Activated gamma-delta T cell (primary cell): ENCODE measurements around the gene LIN7C.
"Not testable (repeated sequence)": the region's sequence is repeated elsewhere in the genome, so short reads cannot be mapped to it uniquely, and the experiment has no call there.

Source experiments
- DNase-seq: peaks from one replicate; lab custom pipeline; 2025; lab: John Stamatoyannopoulos, UW

The LIN7C gene

DNA sequence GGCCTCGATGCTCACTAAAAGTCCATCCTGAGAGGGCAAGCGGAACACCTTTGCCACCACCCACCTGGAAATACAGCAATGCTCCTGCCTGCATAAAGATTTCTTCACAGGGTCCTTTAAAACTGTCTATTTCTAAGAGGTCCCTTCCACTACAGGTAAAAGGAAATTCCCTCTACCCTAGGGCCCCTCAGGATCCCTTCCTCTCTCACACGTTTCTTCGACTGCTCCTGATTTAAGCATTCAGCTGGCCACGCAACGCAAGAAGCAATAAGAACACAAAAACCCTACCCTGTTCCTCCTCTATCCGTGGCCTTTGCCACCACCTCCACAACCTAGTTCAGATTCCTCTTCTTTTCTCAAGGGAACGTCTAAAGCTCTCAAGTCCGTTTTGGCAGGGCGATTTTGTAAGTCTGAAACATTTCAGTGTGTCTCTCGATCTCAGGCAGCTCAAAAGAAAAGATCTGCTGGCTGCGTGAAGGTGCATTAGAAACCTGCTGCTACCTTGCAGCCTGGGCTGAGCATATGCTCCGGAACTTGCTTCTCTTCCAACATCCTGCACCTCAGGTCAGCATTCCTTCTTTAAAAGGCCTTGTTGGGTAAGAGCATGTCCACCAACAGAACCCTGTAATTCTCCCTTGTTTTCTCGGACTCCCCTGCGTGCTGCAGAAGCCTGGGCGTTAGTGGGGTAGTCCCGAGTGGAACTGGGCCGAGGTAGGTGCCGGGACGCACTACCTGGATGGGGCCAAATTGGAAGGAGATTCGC lies 35.6 kb downstream of the LIN7C start:
- DNase-seq: no peak

DNA sequence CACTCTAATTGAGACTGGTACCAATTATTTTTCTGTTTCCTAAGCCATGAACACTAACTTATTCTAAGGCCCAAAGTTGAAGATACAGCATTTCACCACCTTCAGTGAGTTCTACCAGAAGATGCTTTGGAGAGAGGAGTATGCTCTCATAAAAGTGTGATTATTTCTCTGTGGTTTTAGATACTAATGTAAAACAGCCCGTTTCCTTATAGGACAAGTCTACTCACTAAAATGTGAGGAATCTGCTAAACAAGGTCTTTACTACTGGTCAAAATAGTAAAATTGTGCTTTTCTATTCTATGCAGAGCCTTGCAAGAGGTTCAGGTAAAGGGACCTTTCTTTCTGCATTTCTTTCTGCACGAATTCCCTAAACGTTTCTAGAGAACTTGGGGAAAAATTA lies 36.4 kb downstream of the LIN7C start:
- no peak for DNase-seq

DNA sequence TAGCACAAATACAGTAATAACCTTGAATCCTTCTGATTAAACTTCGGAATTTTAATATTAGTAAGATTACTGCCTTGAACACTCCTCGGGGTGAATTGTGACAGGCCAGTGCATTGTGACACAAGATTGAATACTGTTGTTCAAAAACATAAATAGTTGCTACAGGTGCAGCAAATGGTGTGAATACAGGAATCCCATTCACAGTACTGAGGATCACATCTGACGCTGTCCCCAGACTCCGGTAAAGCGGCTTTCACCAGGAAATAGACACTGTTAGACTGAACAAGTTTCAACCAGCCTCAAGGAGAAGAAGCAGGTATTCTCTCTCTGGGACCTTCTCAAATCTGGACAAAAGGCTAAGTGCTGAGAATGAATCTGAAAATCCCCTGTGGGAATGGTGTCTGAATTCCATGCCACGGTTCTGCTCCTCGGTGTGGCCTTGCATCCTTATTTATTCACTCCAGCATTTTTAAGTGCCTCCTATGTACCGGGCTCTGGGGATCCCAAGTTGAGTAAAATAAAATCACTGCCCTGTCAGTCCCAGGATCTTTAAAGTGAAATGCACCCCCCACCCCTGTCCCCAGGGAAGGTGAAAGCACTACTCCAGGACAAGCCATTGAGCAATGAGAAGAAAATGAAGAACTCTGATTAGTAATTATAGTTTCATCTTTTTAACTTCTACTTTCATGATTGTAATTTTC lies 37.4 kb downstream of the LIN7C start:
- DNase-seq: no peak

DNA sequence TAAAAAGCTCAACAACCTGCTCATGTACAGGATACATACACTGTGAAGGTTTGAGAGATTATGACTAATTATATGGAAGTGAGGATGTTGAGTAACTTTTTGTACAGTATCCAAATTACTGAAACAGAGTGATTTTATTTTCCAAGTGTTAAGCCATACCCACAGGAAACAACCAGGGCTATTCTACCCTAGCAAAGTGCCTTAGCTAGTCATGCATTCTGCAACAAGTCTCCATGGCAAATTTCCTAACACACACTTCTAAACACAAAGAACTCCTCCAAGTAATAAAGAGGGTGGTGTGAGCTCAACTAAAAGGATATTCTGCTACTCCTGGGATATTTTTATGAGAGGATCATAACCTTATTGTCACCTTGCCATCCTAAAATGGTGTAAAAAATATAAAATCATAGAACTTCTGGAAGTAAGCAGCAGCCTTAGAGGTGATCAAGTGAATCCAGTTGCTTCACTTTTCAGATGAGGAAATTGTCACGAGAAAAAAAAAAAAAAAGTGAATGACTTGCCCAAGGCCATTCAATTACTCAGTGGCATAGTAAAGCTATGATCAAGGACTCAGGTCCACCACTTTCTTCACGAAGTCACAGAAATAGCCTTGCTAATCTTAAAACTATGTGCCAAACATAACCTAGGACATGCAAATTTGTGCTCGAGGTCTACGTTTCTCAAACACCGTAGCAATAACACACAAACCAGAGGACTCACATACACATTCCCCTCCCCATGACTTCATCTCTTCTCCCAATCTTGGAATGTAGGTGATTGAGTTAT lies 38.2 kb downstream of the LIN7C start:
- DNase-seq: no peak

DNA sequence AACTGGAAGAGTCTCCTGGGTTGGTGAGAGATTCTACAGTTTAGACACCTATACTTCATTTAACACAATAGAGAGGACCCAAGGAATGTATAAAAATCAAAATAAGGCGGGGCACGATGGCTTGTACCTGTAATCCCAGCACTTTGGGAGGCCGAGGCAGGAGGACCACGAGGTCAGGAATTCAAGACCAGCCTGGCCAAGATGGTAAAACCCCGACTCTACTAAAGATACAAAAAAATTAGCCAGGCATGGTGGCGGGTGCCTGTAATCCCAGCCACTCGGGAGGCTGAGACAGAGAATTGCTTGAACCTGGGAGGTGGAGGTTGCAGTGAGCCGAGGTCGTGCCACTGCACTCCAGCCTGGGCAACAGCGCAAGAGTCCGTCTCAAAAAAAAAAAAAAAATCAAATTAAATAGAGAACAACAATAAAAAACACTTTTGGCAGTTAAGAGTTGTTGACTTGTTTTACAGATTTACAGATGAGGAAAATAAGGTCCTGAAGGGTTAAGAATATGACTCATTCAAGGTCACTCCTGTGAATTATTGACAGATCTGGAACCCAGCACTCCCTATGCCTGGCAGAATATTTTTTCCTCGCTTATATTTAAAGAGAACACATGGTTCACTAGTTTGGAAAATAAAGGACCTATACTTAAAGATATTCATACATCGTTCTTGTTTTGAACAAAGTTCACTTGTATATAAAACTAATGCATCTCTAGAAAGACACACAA lies 39.2 kb downstream of the LIN7C start:
- DNase-seq: no peak

DNA sequence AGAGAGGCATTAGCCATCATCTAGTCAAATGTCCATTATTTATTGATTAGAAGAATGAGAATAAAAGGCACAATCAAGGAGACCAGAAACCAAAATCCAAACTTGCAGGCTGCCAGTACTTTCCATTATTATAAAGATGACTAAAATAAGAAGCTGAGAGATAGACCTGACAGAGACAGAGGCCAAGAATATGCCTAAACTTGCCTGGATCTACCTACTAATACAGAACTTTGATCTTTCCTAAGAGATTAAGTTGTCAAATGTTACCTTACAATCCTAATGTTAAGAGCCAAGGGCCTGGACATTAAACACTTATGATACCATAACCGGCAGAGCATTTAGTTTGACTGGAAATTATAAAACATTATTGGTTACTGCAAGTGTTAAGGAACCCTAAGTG lies 40.2 kb downstream of the LIN7C start:
- no peak for DNase-seq

DNA sequence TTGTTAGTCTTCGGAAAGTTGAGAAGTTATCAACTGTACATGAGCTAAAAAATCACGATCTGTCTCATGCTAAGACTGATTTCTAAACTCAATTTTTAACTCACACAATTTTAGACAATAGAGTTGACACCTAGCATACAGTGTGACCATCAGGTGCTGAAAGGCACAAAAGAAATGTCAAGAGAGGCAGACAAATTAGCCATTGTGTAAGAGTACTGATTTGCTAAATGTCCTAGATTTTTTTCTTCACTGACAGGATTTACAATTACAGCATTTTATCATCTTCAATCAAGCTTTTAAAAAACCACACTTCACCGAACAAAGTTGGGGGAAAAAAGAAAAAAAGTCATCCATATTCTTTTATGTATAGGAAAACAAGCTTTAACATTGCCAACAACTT lies 40.9 kb downstream of the LIN7C start:
- no peak for DNase-seq

DNA sequence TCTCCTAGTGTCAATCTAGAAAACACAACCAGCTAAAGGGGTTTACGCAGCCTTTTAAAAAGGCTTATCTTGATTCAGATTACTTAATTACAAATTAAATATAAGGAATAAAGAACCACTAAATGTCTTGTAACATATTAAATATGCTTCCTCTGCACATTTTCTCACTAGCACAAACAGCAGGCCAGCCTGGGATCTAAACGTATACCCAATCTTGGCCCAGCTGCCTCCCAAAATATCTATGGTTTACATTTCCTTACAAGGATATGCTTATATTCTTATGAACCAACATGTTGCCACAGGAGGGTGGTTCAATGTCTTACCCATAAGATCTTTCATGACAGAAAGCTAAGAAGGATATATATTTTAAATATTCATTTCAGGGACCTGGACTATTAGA lies 41.7 kb downstream of the LIN7C start:
- no peak for DNase-seq

DNA sequence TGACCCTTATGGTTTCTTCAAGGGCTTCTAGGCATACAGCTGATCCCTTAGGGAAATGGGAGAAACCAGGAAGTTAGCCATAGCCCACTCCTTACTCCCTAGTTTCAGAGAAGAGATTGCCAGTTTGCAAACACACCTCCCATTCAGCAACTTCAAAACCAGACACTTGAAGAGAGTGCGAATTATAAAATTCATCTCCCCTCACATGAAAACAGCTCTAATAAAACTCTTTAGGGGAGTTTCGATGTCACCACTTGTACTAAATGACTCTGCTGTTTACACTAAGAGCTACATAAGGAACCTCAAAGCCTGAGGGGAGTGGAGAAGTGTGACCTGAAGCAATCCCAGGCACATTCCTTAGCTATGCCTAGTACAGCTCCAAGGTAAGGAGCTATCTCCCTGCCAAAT lies 42.3 kb downstream of the LIN7C start:
- DNase-seq: no peak

DNA sequence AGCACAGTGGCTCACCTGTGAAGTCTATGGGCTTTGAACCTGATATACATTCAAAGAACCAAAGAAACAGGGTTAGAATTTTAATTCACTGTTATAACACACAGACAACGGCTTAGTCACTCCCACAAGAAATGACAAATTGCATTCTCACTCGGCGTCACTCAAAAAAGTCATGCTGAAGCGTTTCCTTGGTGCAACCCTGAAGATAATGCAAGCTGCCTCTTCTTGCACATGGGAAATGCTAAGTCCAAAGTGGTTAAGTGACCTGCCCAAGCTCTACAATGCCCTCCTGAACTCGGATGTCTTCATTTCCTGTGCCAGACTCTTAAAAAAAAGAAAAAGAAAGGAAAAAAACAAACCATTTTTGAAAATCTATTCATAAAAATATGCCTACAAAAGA lies 44.0 kb downstream of the LIN7C start:
- DNase-seq: no peak

DNA sequence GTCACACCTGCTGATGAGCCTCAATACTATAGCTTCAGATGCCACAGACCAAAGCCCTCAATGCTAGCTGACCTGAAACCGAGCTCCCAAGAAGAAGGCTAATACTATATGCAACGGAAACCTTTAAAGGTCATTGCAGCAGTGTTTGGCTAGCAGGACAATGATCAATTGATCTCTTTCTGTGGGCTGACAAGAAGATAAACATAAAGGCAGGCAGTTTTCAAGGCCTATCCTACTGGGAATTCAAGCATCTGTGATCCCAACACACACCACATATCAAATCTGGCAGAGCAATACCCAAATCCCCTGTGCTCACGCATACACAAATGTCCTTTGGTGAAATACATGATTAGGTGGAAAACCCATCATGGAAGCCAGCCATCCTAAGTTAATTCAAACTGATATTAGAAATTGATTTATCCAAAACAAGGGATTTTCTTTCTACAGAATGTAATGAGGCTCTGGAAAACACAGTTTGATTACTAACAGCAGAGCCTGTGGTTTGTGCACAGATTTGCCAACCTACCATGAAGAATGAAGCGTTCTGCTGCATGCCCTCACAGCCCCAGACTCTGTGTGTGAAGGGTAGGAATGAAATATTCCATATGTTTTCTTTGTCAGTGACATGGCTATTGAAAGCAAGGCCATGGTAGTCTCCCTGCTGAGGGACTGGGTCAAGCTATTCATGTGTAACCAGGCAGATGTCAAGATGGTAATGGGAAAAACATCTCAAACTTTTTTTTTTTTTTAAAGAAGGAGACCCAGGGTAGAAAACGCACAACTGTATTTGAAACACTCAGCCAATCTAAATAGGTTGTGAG lies 46.2 kb downstream of the LIN7C start:
- DNase-seq: no peak

DNA sequence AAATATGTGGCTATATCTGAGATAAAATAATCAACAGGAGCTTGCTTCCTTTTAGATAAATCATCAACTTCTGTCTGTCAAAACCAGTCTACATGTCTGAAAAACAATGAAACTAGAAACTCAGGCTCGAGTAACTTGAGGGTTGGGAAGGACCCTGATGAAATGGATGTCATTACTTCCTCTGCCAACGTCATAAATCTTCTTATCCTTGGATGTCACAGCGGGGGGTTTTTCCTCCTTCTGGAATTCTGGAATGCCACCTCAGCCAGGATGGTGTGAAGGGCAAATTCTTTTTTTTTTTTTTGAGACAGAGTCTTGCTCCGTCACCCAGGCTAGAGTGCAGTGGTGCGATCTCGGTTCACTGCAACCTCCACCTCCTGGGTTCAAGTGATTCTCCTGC lies 47.4 kb downstream of the LIN7C start:
- no peak for DNase-seq

DNA sequence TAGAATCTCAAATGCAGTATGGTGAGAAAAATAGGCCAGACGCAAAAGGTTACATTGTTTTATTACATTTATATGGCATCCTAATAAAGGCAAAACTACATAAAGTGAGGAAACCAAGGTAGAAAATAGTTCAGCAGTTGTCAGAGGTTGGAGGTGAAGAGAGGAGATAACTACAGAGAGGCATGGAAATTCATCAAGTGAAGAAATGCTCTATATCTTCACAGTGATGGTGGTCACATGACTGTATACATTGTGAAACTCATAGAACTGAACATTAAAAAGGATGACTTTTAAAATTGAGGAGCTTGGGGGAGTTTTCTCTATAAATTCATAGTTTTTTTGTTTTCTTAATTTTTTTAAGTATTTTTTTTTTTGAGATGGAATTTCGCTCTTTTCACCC lies 48.4 kb downstream of the LIN7C start:
- no peak for DNase-seq

DNA sequence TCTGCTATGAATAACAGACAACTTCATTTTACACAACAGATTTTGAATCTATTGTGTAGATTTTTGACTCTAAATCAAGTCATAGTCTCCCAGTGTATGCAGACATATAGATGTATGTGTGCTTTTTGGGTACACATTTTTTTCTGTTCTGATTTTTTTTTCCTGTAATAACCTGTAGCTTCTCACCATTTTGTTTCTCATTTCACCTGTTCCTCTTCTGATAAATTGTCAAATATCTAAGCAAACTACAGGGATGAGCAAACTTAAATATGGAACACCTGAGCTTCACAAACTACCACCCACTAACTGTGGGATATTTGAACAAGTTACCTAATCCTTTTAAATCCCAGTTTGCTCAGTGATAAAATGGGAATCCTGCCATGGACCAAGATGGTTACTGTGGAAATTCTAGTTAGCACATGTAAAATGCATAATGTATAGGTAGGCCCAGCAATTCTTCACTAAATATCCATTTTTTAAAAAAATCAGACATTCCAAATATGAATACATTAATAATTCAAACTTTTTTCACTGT lies 49.7 kb downstream of the LIN7C start:
- no peak for DNase-seq

DNA sequence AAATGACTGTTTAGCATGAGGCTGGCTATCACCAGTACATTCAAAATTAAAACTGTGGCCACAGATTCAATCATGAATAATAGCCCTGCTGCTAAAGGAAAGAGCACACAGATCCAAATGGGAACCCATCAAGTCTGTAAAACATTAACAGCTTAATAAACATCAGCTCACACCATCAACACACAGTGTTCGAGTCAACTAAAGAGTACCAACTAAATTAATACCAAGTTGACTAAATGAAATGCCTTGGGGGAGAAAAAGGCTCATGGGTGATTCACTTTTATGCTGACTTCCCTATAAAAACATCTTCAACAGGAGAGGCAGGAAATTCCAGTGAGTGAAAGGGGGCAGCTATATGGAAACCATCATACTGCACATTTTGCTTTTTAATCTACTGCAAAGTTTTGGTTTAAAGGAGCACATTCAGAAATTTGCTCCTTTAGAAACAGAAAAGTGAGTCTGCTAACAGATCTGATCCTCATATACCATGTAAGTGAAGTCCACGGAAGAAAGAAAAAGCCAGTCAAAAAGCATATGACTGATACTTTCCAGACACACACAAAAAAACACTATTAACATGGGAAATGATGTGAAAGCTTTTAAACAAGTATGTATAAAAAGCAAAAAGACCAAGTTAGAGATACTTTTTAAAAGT lies 50.3 kb downstream of the LIN7C start:
- no peak for DNase-seq

DNA sequence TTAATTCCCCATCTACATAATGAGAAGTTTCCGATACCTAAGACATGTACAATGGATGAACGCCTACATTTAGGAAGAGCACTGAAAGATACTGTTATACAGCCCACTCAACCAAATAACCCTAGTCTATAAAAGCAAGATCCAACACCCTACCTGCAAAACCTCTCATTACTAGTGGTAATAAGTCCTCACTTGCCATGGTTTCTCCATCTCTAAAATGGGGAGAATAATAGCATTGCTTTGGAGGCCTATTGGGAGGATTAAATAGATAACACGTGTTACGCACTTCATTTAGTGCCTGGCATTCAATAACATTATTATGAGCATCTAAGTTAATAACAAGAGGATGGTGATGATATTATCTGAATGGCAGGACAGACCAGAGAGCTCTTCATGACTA lies 50.9 kb downstream of the LIN7C start:
- no peak for DNase-seq

DNA sequence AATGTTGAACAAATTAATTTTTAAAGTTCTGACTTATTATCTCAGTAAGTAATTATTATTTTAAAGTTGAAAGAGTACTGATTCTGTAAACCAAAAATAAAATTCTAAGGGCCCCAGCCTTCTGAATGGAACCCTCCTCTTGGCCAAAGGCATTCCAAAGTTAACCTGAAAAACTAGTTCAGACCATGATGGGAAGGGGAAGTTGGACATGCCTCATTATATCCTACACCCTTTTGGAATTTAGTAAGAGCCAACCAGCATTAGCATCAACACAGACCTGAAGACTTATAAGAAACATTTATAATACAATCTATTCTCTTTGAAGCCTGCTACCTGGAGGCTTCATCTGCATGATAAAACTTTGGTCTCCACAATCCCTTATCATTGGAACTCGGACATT lies 52.9 kb downstream of the LIN7C start:
- DNase-seq: no peak

DNA sequence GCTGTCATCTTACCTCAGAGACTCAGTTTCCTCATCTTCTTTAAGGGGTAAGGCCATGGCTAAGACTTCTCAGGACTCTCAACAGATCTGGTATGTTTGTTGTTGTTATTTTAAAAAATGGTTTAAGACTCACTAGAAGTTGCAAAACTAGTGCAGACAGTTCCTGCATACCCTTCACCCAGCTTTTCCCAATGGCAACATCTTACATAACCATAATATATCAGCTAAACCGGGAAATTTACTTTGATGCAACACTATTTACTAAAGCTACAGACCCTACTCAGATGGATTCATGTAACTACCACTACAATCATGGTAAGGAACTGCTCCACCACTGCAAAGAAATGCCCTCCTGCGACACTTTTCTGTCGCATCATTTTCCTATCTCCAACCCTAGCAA lies 54.4 kb downstream of the LIN7C start:
- no peak for DNase-seq

DNA sequence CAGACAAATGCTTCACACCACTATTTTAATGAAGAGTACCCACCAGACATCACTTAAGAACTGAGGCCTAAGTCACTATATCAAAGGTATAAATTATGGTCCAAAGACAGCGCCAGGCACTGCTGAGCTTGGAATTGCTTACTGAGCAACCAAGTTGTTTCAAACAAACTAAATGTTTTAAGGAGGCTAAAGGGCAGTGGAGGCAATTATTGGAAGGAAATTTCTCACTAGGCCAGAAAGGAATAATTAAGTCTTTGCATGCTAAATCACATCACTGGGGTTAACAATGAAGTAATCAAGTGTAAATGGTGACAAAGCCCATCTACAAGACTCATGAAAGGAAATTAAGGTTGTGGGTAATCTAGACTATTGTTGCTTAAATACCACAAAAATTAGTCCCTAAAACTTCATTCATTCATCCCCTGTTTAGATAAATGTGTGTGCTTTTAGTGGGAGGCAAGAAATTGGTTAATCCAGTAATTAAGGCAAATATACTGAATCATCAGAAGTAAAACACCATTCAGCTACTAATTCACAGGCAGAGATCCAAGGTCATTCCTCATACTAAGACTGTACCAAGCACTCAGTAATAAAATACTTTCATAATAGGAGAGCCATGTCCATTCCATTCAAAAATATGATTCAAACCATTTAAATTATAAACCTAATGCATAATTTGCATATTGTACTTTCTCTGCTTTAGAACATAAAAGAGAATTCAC lies 55.2 kb downstream of the LIN7C start:
- DNase-seq: no peak

DNA sequence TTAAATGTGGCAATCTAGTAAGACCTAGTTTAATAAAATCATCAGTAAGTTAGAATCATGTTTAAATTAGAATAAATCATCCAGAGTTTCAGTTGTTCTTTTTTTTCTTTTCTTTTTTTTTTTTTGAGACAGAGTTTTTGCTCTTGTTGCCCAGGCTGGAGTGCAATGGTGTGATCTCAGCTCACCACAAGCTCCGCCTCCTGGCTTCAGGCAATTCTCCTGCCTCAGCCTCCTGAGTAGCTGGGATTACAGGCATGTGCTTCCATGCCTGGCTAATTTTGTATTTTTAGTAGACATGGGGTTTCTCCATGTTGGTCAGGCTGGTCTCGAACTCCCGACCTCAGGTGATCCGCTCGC lies 58.4 kb downstream of the LIN7C start:
- DNase-seq: not testable (repeated sequence)
